ENCODE results near the gene VPS37C. TPM values are rescaled to one million over a fixed set of nuclear protein-coding genes. Genes with fewer than 3 reads are reported as not detected.

VPS37C gene
- total and polyA plus RNA-seq, 10 of the 15 experiments (the other 5 are each of a cell fraction or from before 2014, with no cell fraction given), result 0.39 to 16.5 (median 7.8) TPM

GRCh38 chr11:61139387-61139786 is 21.8 kb downstream of the VPS37C start:
- Histone ChIP-seq H3K79me2 (ENCODE audit: control insufficient read depth, insufficient read depth, low read length) (peaks cover 2% of the 10 kb centered on the region; the same call in 1 of the 2 replicates), H3K4me2 (ENCODE audit: control insufficient read depth, insufficient read depth) (no peak overlapping the region), H3K9me3 (replicated peaks; ENCODE audit: control insufficient read depth, insufficient read depth, low read length) (no peaks in the 10 kb centered on the region), H3K4me1 (ENCODE audit: control insufficient read depth, insufficient read depth, low read length) (peaks cover 2% of the 10 kb centered on the region; the same call in 1 of the 2 replicates), H3K9ac (ENCODE audit: control insufficient read depth, insufficient read depth, low read length) (no peak overlapping the region), H2AFZ (ENCODE audit: control insufficient read depth, low read depth, low read length) (no peak overlapping the region), H3K27ac (ENCODE audit: control insufficient read depth, insufficient read depth) (no peak overlapping the region), H3K27me3 (replicated peaks in 1 of 2; ENCODE audit: control insufficient read depth in 2 of 2, insufficient read depth in 2 of 2, low read length in 1 of 2) (no peaks in the 10 kb centered on the region), H3K36me3 (ENCODE audit: control insufficient read depth in 2 of 2, insufficient read depth in 2 of 2, low read length in 1 of 2) (peaks cover 4 to 7% of the 10 kb centered on the region in 2 experiments; a peak in 3 of 4 replicates), H3K4me3 (no peak overlapping the region), H4K20me1 (ENCODE audit: control insufficient read depth, insufficient read depth) (no peaks in the 10 kb centered on the region)
- TF ChIP-seq, protein P1, sequence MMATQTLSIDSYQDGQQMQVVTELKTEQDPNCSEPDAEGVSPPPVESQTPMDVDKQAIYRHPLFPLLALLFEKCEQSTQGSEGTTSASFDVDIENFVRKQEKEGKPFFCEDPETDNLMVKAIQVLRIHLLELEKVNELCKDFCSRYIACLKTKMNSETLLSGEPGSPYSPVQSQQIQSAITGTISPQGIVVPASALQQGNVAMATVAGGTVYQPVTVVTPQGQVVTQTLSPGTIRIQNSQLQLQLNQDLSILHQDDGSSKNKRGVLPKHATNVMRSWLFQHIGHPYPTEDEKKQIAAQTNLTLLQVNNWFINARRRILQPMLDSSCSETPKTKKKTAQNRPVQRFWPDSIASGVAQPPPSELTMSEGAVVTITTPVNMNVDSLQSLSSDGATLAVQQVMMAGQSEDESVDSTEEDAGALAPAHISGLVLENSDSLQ (IDR thresholded peaks at IDR 0.05), result peak; percentile 28; the same call in 1 of the 2 replicates
- no peak for TF ChIP-seq EGR1 (IDR thresholded peaks at IDR 0.05; ENCODE audit: borderline replicate concordance in 1 of 2, low read depth in 2 of 2, low read length in 2 of 2)
- TF ChIP-seq, protein P2, sequence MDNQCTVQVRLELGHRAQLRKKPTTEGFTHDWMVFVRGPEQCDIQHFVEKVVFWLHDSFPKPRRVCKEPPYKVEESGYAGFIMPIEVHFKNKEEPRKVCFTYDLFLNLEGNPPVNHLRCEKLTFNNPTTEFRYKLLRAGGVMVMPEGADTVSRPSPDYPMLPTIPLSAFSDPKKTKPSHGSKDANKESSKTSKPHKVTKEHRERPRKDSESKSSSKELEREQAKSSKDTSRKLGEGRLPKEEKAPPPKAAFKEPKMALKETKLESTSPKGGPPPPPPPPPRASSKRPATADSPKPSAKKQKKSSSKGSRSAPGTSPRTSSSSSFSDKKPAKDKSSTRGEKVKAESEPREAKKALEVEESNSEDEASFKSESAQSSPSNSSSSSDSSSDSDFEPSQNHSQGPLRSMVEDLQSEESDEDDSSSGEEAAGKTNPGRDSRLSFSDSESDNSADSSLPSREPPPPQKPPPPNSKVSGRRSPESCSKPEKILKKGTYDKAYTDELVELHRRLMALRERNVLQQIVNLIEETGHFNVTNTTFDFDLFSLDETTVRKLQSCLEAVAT (IDR thresholded peaks at IDR 0.05), result no peak
- TF ChIP-seq ZNF274 (IDR thresholded peaks at IDR 0.05; ENCODE audit: insufficient read depth, insufficient read length), result no peak
- ChIA-PET RAD21 (ENCODE audit: unreplicated experiment) (interaction anchor here (1.0 to 2.4 kb wide), 6 partner anchors 10 to 246 kb away, joined by 3 to 6 read pairs (median 4); no protein-coding TSS in a partner anchor), SMC1A (ENCODE audit: uncharacterized antibody, unreplicated experiment) (interaction anchor here (0.6 to 2.2 kb wide), 17 partner anchors 9 to 303 kb away, joined by 3 to 10 read pairs (median 4); partner anchors contain the start of gene VPS37C), CTCF (interaction anchor here (0.6 to 2.4 kb wide), 10 partner anchors 9 to 240 kb away, joined by 3 to 12 read pairs (median 4); no protein-coding TSS in a partner anchor), POLR2A (interaction anchor here (0.6 to 1.1 kb wide), 3 partner anchors 43 to 376 kb away, joined by 3 to 7 read pairs (median 4); no protein-coding TSS in a partner anchor)
- WGBS (ENCODE audit: insufficient coverage, insufficient replicate concordance, low lambda C conversion rate, missing lambda C conversion rate), result 84% methylated on average over 6 of the region's 6 CpGs
- no TSS peak for BruUV-seq (replicated peaks)
- peak; percentile 67 for ATAC-seq
- intact Hi-C loops (cut with micrococcal nuclease; ENCODE audit: unreplicated experiment), result no loop called here
- no peak for DNase-seq (ENCODE audit: low read depth, low spot score)
- FAIRE-seq, result no peak
- in situ Hi-C loops (cut with MboI), result no loop called here

All from GM12878 (cell line).